Activated B cell treated with CpG ODN at 0.5 μM for 24 hours (primary cell): ENCODE data around the gene RACK1. TPM values are rescaled to one million over a fixed set of nuclear protein-coding genes. Genes with fewer than 3 reads are reported as not detected.

Experiments
- ATAC-seq: fragments of 200-7000 bp; cut with Tn5 transposase; one replicate; pipeline ENCODE4 v1.10.0; 2021; ENCODE audit warnings: low read depth, mild to moderate bottlenecking, moderate library complexity
- CTCF ChIA-PET: fragments of 350-600 bp; sonication (Branson Sonifier 250); formaldehyde crosslinking; loops from one replicate; lab custom pipeline; 2021; ENCODE audit warnings: antibody characterized with exemption; lab: Charles Lee
- POLR2A ChIA-PET: fragments of 350-600 bp; sonication (Branson Sonifier 250); formaldehyde crosslinking; loops from one replicate; lab custom pipeline; 2021; ENCODE audit warnings: antibody characterized with exemption; lab: Charles Lee
- DNase-seq: peaks from one replicate; pipeline ENCODE4 v3.0.0; 2022
- H3K27ac Mint-ChIP-seq: one replicate; pipeline ENCODE4 v1.8.0; 2020; ENCODE audit warnings: mixed read lengths
- H3K27me3 Mint-ChIP-seq: one replicate; pipeline ENCODE4 v1.8.0; 2021; ENCODE audit warnings: mixed read lengths
- H3K36me3 Mint-ChIP-seq: one replicate; pipeline ENCODE4 v1.8.0; 2021; ENCODE audit warnings: low read depth, mixed read lengths
- H3K4me1 Mint-ChIP-seq: one replicate; pipeline ENCODE4 v1.8.0; 2021; ENCODE audit warnings: mixed read lengths
- H3K4me3 Mint-ChIP-seq: one replicate; pipeline ENCODE4 v1.8.0; 2020; ENCODE audit warnings: mild to moderate bottlenecking, mixed read lengths
- H3K9me3 Mint-ChIP-seq: one replicate; pipeline ENCODE4 v1.8.0; 2020; ENCODE audit warnings: mixed read lengths
- CTCF ChIP-seq: fragments of 200-600 bp; IDR thresholded peaks from one replicate; pipeline ENCODE4 v1.8.0; 2022; ENCODE audit warnings: antibody characterized with exemption, mild to moderate bottlenecking
- intact Hi-C: fragments of 100-400 bp; cut with micrococcal nuclease; formaldehyde crosslinking; loops from one replicate; pipeline ENCODE4 v1.15.1; 2024
- total RNA-seq: library from RNA; stranded (reverse); gene quantifications from 2 replicates; pipeline ENCODE4 v1.2.3, GENCODE V29; 2022

The RACK1 gene
- total RNA-seq, 1 donor from 2014 or later: 2,528 TPM

- H3K9me3 Mint-ChIP-seq: no peaks in the 10 kb centered on the region
- H3K27ac Mint-ChIP-seq: no peak overlapping the region
- H3K4me1 Mint-ChIP-seq: peaks cover 55% of the 10 kb centered on the region
- no peak for ATAC-seq
- H3K27me3 Mint-ChIP-seq: peaks cover 15% of the 10 kb centered on the region
- ChIA-PET POLR2A (interaction anchor here (2.8 to 12.3 kb wide), 2 partner anchors 15 to 19 kb away, joined by 19 to 317 read pairs; partner anchors contain the start of gene TRIM41), CTCF (no interaction called here)
- peak overlapping the region; percentile 85 for H3K4me3 Mint-ChIP-seq
- TF ChIP-seq CTCF: no peak
- intact Hi-C loops: no loop called here
- peaks cover 9% of the 10 kb centered on the region for H3K36me3 Mint-ChIP-seq
- no peak for DNase-seq
Observed at GRCh38 chr5:181203777-181204112, 40.0 kb downstream of the RACK1 start.

GRCh38 chr5:181203093-181203711, 40.5 kb downstream of the RACK1 start:
- Mint-ChIP-seq H3K27me3 (peaks cover 15% of the 10 kb centered on the region), H3K9me3 (no peaks in the 10 kb centered on the region), H3K36me3 (peaks cover 9% of the 10 kb centered on the region), H3K4me1 (peaks cover 59% of the 10 kb centered on the region), H3K4me3 (peak overlapping the region; percentile 85), H3K27ac (peak overlapping the region; percentile 30)
- DNase-seq: no peak
- POLR2A ChIA-PET: interaction anchor here (0.6 to 12.3 kb wide), 3 partner anchors 14 to 45 kb away, joined by 3 to 317 read pairs (median 19); partner anchors contain the start of gene TRIM41
- TF ChIP-seq CTCF: no peak
- CTCF ChIA-PET: no interaction called here
- ATAC-seq: no peak
- intact Hi-C loops: no loop called here

- TF ChIP-seq CTCF: no peak
- DNase-seq (no peak), ATAC-seq (no peak)
- H3K27me3 Mint-ChIP-seq: peaks cover 2% of the 10 kb centered on the region
- H3K9me3 Mint-ChIP-seq: no peaks in the 10 kb centered on the region
- H3K36me3 Mint-ChIP-seq: no peaks in the 10 kb centered on the region
- H3K4me1 Mint-ChIP-seq: peaks cover 41% of the 10 kb centered on the region
- H3K27ac Mint-ChIP-seq: no peak overlapping the region
- H3K4me3 Mint-ChIP-seq: no peak overlapping the region
- CTCF ChIA-PET: interaction anchor here (0.9 kb wide), 1 partner anchor 9 kb away, joined by 3 read pairs; no protein-coding TSS in a partner anchor
- intact Hi-C loops: no loop called here
- POLR2A ChIA-PET: interaction anchor here (0.6 to 12.3 kb wide), 4 partner anchors 12 to 22 kb away, joined by 3 to 317 read pairs (median 14); partner anchors contain the start of gene TRIM41
Observed at GRCh38 chr5:181200816-181201215, 42.9 kb downstream of the RACK1 start.

- H3K27ac Mint-ChIP-seq: peak overlapping the region; percentile 46
- no peaks in the 10 kb centered on the region for H3K9me3 Mint-ChIP-seq
- peaks cover 36% of the 10 kb centered on the region for H3K4me1 Mint-ChIP-seq
- ChIA-PET POLR2A (interaction anchor here (1.3 to 12.3 kb wide), 4 partner anchors 9 to 62 kb away, joined by 6 to 317 read pairs (median 14); partner anchors contain the start of gene TRIM41), CTCF (no interaction called here)
- H3K27me3 Mint-ChIP-seq: no peaks in the 10 kb centered on the region
- intact Hi-C loops: loop anchor here (1.0 kb wide), 1 partner anchor 9 kb away; no protein-coding TSS in a partner anchor
- no peak for DNase-seq
- H3K36me3 Mint-ChIP-seq: no peaks in the 10 kb centered on the region
- H3K4me3 Mint-ChIP-seq: no peak overlapping the region
- no peak for TF ChIP-seq CTCF
- no peak for ATAC-seq
Observed at GRCh38 chr5:181199881-181200638, 43.6 kb downstream of the RACK1 start.
